GM18873 (cell line): ENCODE measurements around the gene YIPF5.

Experiments used
- ATAC-seq: cut with Tn5 transposase; IDR thresholded peaks from one replicate; pipeline ENCODE4 v1.9.1; 2021; ENCODE audit warnings: mild to moderate bottlenecking, moderate library complexity, moderate number of reproducible peaks; ENCODE audit not compliant: unreplicated experiment, low FRiP score

Gene YIPF5

DNA sequence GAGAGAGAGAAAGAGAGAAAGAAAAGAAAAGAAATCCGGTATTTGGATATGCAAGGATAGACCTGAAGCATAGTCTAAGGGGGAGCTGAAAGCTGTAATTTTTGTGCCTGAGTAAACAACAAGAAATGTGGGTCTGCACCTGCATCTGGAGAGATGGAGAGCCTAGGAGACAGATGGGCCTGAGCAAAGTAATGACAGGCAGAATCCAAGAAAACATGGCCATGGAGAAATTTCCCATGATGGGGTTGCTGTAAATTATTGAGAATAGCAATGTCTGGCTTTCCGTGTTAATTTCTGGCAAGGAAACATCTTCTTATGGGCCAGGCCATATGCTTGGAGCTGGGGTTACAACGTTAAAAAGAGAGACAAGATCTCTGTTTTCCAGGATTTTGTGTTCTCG, 40.2 kb downstream of the YIPF5 start:
- ATAC-seq: no peak

DNA sequence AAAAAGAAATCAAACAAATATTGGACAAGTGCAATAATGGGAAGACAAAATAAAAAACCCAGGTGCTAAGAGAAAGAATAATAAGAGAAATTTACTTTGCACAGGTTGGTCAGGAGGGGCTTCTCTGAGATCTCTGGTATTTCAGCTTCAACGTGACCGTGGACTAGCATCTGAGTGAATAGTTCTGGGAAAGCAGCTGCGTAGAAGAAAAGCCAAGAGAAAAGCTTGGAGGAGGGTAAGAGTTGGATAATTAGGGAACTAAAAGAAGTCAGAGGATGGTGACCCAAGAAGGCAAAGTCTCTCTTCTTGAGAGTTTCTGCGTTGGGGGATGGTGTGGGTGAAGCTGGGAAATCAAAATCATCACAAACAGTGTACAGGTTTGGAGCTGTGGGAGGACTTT, 41.6 kb downstream of the YIPF5 start:
- no peak for ATAC-seq

GRCh38 chr5:144126707-144127106, 43.8 kb downstream of the YIPF5 start:
- ATAC-seq: no peak

GRCh38 chr5:144125163-144125726, 45.2 kb downstream of the YIPF5 start:
- no peak for ATAC-seq

DNA sequence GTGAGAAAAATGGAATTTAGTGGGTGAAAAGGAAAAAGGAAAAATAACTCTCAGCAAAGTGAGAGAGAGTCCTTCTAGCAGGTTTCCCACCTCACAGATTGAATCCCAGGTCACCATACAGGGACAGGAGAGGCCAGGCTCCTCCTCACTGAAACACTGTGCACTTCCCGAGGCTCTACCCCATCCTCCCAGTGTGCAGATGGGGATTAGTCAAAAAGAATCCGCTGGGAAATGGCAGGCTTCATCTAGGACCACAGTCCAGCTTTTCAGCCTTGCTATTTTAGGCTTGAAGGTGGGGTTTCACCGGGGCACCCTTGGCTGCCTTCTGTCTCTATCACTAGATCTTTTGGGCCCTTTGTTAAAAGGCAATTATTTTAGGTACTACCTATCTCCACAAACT, 47.8 kb downstream of the YIPF5 start:
- ATAC-seq: no peak

GRCh38 chr5:144122081-144122480, 48.4 kb downstream of the YIPF5 start:
- no peak for ATAC-seq

DNA sequence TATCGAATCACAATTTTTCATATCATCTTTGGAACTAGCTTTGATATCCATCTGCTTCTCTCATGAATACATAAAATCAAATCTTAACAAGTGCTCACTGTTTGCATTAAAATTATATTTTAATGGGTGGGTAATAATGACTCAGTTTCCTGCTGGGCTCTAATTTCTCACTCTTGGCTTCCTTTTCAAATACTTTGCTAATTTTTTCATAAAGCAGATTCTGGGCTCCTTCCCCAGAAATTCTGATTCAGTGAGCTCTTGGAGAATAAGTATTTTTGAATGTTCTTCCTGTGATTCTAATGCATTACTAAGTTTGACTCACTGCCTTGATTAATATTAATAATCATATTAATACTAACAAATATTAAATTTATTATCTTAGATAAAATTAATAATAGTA, 48.9 kb downstream of the YIPF5 start:
- no peak for ATAC-seq

- ATAC-seq: no peak
Observed at GRCh38 chr5:144120661-144121180, 49.7 kb downstream of the YIPF5 start.

- no peak for ATAC-seq
Observed at GRCh38 chr5:144117412-144117811, 53.0 kb downstream of the YIPF5 start.

- ATAC-seq: no peak
Observed at GRCh38 chr5:144114571-144114970, 55.9 kb downstream of the YIPF5 start.
